T47D (cell line): Measurements from ENCODE around the gene TPRA1.
"Not testable (repeated sequence)": the region's sequence is repeated elsewhere in the genome, so short reads cannot be mapped to it uniquely, and the experiment has no call there.

Experiments used
- DNase-seq, 2 experiments: peaks; one replicate each; pipeline versions ENCODE4 v3.0.0 to v3.0.0-alpha.2; 2011 to 2012; ENCODE audit warnings: low read depth in 1 of 2, low spot score in 1 of 2
- JUND ChIP-seq: IDR thresholded peaks from 2 replicates; pipeline ENCODE4 v1.6.1; 2012; ENCODE audit warnings: low read depth
- in situ Hi-C: cut with HindIII; loops from 2 replicates; pipeline ENCODE4 v1.10.0; 2016; ENCODE audit warnings: low sequenced_read_pairs, low pct_unique_long_range_greater_than_20kb

Gene TPRA1

GRCh38 chr3:127611251-127611650 is 20.7 kb upstream of the TPRA1 start:
- in situ Hi-C loops = no loop called here
- TF ChIP-seq JUND = no peak
- no peak for DNase-seq

GRCh38 chr3:127610105-127610504 is 19.6 kb upstream of the TPRA1 start:
- no peak for DNase-seq
- in situ Hi-C loops = no loop called here
- TF ChIP-seq JUND = no peak

- no peak for TF ChIP-seq JUND
- in situ Hi-C loops = no loop called here
- no peak for DNase-seq
Measured at GRCh38 chr3:127608362-127608718, 17.8 kb upstream of the TPRA1 start.

GRCh38 chr3:127607675-127608361 is 17.3 kb upstream of the TPRA1 start:
- in situ Hi-C loops = no loop called here
- no peak for TF ChIP-seq JUND
- DNase-seq = no peak

GRCh38 chr3:127606981-127607595 is 16.6 kb upstream of the TPRA1 start:
- no peak for TF ChIP-seq JUND
- in situ Hi-C loops = no loop called here
- DNase-seq = no peak

- no peak for TF ChIP-seq JUND
Measured at GRCh38 chr3:127606086-127606805, 15.7 kb upstream of the TPRA1 start.

GRCh38 chr3:127605547-127605946 is 15.0 kb upstream of the TPRA1 start:
- in situ Hi-C loops, DNase-seq: not testable (repeated sequence)

More at GRCh38 chr3:127606086-127606805, 15.7 kb upstream of the TPRA1 start:
- no peak for DNase-seq
- in situ Hi-C loops = no loop called here

- in situ Hi-C loops = no loop called here
- no peak for TF ChIP-seq JUND
Measured at GRCh38 chr3:127604546-127605165, 14.1 kb upstream of the TPRA1 start.

GRCh38 chr3:127604035-127604434 is 13.5 kb upstream of the TPRA1 start:
- in situ Hi-C loops = no loop called here
- no peak for TF ChIP-seq JUND

More at GRCh38 chr3:127604546-127605165, 14.1 kb upstream of the TPRA1 start:
- no peak for DNase-seq

GRCh38 chr3:127600749-127601456 is 10.4 kb upstream of the TPRA1 start:
- DNase-seq = no peak
- in situ Hi-C loops = no loop called here
- no peak for TF ChIP-seq JUND

More at GRCh38 chr3:127604035-127604434, 13.5 kb upstream of the TPRA1 start:
- no peak for DNase-seq

GRCh38 chr3:127598841-127599570 is 8.5 kb upstream of the TPRA1 start:
- DNase-seq = no peak
- no peak for TF ChIP-seq JUND
- in situ Hi-C loops = no loop called here
